ENCODE measurements around the gene RASSF8.

The RASSF8 gene

DNA sequence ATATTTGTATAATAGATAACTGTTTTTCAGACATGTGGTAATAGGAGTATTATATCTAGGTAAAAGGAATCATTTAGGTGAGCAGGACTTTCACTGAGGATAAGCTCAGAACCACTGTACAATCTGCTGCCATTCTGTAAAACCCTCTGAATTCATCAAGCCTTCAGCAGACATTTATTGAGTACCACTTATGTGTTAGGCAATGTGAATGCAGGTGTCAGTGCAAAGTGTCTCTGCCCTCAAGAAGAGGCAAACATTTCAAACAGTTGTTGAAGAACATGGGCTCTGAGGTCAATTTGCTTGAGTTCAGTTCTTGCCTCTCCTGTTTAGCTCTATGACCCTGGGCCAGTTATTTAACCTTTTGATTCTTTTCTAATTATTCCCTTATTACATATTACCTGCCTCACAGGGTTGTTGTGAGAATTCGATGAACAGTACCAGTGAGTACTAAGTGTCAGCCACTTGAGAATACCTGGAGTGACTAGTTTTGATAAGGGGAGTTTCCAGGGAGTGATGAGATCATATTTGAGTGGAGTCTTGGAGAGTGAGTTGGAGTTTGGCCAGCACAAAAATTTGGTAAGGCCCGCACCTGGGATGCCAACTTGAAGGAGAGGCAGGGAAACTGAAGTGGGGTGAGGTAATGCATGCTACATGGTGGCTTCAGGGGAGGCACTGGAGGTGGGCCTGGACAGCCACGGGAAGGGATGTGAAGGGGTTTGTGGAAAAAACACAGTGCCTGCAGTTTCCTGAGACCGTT lies 33.7 kb downstream of the RASSF8 start:
- peaks cover 33% of the 10 kb centered on the region for H3K4me1 ChIP-seq (ENCODE audit: control insufficient read depth, insufficient read depth, low read length, poor library complexity, severe bottlenecking)
- H3K27ac ChIP-seq (ENCODE audit: low read depth, low read length, severe bottlenecking): no peak overlapping the region
- no peaks in the 10 kb centered on the region for H3K9me3 ChIP-seq (ENCODE audit: control insufficient read depth, low read length)
- WGBS, 2 experiments (ENCODE audit: insufficient coverage in 2 of 2): 77 to 79% methylated on average over 1 to 4 of the region's 4 CpGs
- H3K4me3 ChIP-seq (ENCODE audit: extremely low read depth, insufficient read depth, low read length, poor library complexity, severe bottlenecking): no peak overlapping the region
- no peaks in the 10 kb centered on the region for H3K36me3 ChIP-seq (ENCODE audit: control insufficient read depth, insufficient read depth, low read length)

DNA sequence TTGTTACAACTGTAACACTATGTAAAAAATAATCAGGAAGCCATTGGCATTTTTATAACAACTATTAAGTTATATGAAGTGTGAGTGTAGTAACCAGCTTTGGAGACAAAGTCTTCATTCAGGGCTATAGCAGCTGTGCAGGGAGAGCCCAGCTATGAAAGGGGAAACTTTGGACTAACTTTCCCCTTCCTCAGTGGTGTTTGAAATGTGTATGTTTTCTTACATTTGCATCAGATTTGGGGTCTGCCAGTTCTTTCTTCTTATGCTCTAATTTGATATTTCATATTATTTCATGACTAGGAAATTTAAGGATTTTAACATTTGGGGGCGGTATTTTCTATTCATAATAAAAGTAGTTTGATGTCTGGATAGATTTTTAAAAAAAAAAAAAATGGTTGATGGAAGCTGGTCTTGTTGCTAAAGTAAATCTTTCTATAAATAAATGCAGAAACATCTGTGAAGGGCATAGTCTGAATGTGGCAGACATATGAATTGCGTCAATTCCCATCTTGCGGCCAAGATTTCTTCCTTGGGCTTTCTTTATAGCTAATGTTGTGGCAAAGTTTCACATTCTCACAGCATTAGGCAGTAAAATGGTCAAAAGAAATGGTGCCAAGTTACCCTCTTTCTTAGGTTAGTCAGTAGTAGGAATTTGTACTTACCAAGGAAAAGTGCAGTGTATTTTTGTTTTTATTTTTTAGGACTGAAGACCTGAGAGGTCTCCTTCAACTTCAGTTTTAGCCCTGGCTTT lies 35.6 kb downstream of the RASSF8 start:
- Histone ChIP-seq H3K27ac (ENCODE audit: low read depth, low read length, severe bottlenecking) (no peak overlapping the region), H3K9me3 (ENCODE audit: control insufficient read depth, low read length) (no peaks in the 10 kb centered on the region), H3K4me3 (ENCODE audit: extremely low read depth, insufficient read depth, low read length, poor library complexity, severe bottlenecking) (no peak overlapping the region), H3K36me3 (ENCODE audit: control insufficient read depth, insufficient read depth, low read length) (no peaks in the 10 kb centered on the region), H3K4me1 (ENCODE audit: control insufficient read depth, insufficient read depth, low read length, poor library complexity, severe bottlenecking) (peaks cover 29% of the 10 kb centered on the region)
- 86 to 92% methylated on average over 2 of the region's 3 CpGs for WGBS, 2 experiments (ENCODE audit: insufficient coverage in 2 of 2)

DNA sequence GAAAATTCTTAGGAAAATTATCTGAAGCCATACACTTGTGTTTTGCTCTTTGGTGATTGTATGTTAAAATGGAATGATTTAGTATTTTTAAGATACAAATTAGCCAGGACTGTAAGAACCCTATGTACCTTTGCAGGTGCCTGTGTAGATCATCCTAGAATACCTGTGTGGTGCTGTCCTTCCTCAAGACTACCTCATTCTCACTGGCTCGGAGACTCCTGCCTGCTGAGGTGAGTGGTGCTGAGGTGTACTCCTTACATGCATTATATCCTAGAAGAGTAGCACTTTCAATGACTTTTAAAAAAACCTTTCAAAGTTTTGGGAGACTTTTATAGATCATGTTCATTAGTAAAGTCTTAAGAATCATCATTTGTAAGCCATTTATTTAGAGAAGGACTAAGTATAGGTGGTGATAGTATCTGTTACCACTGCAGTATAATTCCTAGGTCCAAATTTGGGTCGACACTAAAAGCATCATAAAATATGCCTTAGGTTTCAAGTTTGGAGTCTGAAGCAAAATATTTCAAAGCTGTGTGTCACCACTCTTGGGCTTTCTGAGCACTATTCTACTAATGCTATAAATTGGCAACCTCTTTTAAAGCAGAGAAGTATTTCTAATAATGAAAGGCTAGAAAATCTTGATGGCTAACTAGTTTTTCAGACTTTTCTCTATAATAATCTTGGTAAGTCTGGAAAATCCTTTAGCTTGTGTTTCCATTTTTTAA lies 36.6 kb downstream of the RASSF8 start:
- Histone ChIP-seq H3K4me1 (ENCODE audit: control insufficient read depth, insufficient read depth, low read length, poor library complexity, severe bottlenecking) (peaks cover 29% of the 10 kb centered on the region), H3K9me3 (ENCODE audit: control insufficient read depth, low read length) (no peaks in the 10 kb centered on the region)

DNA sequence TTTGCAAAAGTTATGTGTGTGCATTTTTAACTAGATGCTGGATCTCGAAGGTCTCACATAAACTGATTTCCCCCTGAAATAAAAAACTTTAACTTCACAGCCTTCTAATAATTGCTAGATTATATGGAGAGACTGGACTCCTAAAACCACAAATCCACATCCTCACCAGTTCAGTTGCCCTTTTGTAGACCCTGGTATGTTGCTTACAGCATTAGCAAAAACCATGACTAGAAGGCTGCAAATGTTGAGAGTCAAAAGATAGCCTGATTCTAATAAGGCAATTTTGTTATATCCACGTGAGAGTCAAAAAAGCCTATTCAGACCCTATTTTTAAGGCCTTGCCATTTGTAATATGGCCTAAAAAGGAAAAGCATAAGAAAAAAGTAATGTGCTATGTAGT lies 37.4 kb downstream of the RASSF8 start:
- Histone ChIP-seq H3K27ac (ENCODE audit: low read depth, low read length, severe bottlenecking) (no peak overlapping the region), H3K9me3 (ENCODE audit: control insufficient read depth, low read length) (no peaks in the 10 kb centered on the region), H3K4me3 (ENCODE audit: extremely low read depth, insufficient read depth, low read length, poor library complexity, severe bottlenecking) (no peak overlapping the region), H3K36me3 (ENCODE audit: control insufficient read depth, insufficient read depth, low read length) (no peaks in the 10 kb centered on the region), H3K4me1 (ENCODE audit: control insufficient read depth, insufficient read depth, low read length, poor library complexity, severe bottlenecking) (peaks cover 29% of the 10 kb centered on the region)
- WGBS, 2 experiments (ENCODE audit: insufficient coverage in 2 of 2): 60% methylated on average over 1 of the region's 2 CpGs; no CpG with 5 or more reads in 1 of the 2 experiments

More for the DNA sequence above, 36.6 kb downstream of the RASSF8 start:
- Histone ChIP-seq H3K4me3 (ENCODE audit: extremely low read depth, insufficient read depth, low read length, poor library complexity, severe bottlenecking) (no peak overlapping the region), H3K36me3 (ENCODE audit: control insufficient read depth, insufficient read depth, low read length) (no peaks in the 10 kb centered on the region), H3K27ac (ENCODE audit: low read depth, low read length, severe bottlenecking) (no peak overlapping the region)
- WGBS, 2 experiments (ENCODE audit: insufficient coverage in 2 of 2): no CpG with 5 or more reads among the region's 2 CpGs

DNA sequence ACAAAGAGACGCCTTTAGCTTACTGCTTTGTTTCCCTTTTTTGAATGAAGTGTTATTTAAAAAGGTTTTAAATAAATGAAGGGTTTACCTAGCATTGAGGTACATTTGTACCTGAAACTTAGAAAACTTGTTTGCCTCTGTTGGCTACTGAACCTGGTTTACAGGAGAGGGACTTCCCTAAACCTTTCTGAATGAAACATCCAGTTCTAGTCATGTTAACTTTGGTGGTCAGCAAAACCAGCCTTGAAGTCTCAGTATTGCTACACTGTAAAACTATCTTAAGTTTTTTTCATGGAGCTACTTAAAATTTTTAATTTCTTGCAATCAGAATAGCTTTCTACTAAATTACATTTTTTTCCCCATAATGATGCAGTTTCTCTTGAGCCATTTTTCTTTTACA lies 38.2 kb downstream of the RASSF8 start:
- peaks cover 29% of the 10 kb centered on the region for H3K4me1 ChIP-seq (ENCODE audit: control insufficient read depth, insufficient read depth, low read length, poor library complexity, severe bottlenecking)

DNA sequence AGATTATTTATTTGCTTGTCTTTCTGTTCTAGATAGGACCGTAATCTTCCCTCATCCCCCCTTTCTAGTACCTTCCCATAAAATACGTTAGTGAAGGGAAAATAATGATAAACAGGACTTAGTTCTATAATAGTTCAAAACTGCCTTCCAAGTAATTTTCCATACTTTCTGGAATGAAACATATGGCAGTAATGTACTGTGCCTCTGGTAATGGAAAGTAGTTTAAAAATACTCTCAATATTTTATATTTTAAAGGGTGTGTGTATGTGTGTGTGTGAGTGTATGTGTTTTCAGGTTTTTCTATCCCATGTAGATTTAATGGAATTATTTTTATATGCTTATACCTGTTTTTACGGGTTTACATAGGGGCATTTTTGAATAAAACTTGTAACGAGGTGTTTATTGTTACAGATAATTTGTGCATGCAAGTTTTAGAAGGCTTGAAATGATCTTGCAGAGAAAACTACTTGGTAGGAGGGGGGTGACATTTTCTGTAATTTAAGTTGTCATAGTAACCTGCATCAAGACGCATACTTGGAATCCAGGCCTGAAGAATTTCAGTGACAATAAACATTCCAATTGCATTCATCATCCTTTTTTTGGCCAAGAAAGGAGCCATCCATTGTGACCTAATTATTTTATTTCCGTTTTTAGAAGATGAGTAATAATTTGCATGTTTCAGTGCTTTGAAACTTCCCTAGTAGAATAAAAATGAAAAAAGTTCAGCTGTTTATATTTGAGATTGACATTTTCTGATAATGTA lies 38.9 kb downstream of the RASSF8 start:
- Histone ChIP-seq H3K4me3 (ENCODE audit: extremely low read depth, insufficient read depth, low read length, poor library complexity, severe bottlenecking) (no peak overlapping the region), H3K9me3 (ENCODE audit: control insufficient read depth, low read length) (no peaks in the 10 kb centered on the region), H3K36me3 (ENCODE audit: control insufficient read depth, insufficient read depth, low read length) (peaks cover 5% of the 10 kb centered on the region), H3K27ac (ENCODE audit: low read depth, low read length, severe bottlenecking) (peak overlapping the region; percentile 86), H3K4me1 (ENCODE audit: control insufficient read depth, insufficient read depth, low read length, poor library complexity, severe bottlenecking) (peaks cover 29% of the 10 kb centered on the region)
- 33 to 60% methylated on average over 1 of the region's 6 CpGs for WGBS, 2 experiments (ENCODE audit: insufficient coverage in 2 of 2)

More for the DNA sequence above, 38.2 kb downstream of the RASSF8 start:
- Histone ChIP-seq H3K36me3 (ENCODE audit: control insufficient read depth, insufficient read depth, low read length) (peaks cover under 1% of the 10 kb centered on the region), H3K27ac (ENCODE audit: low read depth, low read length, severe bottlenecking) (peak overlapping the region; percentile 86), H3K4me3 (ENCODE audit: extremely low read depth, insufficient read depth, low read length, poor library complexity, severe bottlenecking) (no peak overlapping the region), H3K9me3 (ENCODE audit: control insufficient read depth, low read length) (no peaks in the 10 kb centered on the region)
- WGBS, 2 experiments (ENCODE audit: insufficient coverage in 2 of 2): 100% methylated on average over 1 of the region's 1 CpG

DNA sequence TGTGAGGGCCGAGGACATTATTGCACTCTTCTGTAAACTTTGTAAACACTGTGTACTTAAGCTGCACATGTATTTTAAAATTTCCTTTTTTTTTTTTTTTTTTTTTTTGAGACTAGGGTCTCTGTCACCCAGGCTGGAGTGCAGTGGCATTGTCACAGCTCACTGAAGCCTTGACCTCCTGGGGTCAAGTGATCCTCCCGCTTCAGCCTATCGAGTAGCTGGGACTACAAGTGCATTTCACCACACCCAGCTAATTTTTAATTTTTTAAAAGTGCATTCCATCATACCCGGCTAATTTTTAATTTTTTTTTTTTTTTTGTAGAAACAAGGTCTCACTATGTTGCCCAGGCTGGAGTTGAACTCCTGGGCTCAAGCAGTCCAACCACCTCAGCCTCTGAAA lies 42.4 kb downstream of the RASSF8 start:
- H3K4me3 ChIP-seq (ENCODE audit: extremely low read depth, insufficient read depth, low read length, poor library complexity, severe bottlenecking): no peak overlapping the region
- peaks cover 15% of the 10 kb centered on the region for H3K4me1 ChIP-seq (ENCODE audit: control insufficient read depth, insufficient read depth, low read length, poor library complexity, severe bottlenecking)
- WGBS, 2 experiments (ENCODE audit: insufficient coverage in 2 of 2): 100% methylated on average over 2 of the region's 4 CpGs; no CpG with 5 or more reads in 1 of the 2 experiments
- no peak overlapping the region for H3K27ac ChIP-seq (ENCODE audit: low read depth, low read length, severe bottlenecking)
- peaks cover 8% of the 10 kb centered on the region for H3K9me3 ChIP-seq (ENCODE audit: control insufficient read depth, low read length)
- peaks cover 9% of the 10 kb centered on the region for H3K36me3 ChIP-seq (ENCODE audit: control insufficient read depth, insufficient read depth, low read length)

DNA sequence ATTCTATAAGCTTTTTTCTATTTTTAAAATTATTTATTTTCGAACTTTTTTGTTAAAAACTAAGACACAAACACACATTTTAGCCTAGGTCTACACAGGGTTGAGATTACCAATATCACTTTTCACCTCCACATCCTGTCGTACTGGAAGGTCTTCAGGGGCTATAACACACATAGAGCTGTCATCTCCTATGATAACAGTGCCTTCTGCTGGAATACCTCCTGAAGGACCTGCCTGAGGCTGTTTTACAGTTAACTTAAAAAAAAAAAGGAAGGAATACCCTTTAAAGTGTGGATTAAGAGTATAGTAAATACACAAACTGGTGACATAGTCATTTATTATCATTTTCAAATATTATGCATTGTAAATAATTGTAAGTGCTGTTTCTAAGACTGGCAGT lies 43.0 kb downstream of the RASSF8 start:
- WGBS, 2 experiments (ENCODE audit: insufficient coverage in 2 of 2): 100% methylated on average over 1 of the region's 2 CpGs; no CpG with 5 or more reads in 1 of the 2 experiments
- peaks cover 8% of the 10 kb centered on the region for H3K9me3 ChIP-seq (ENCODE audit: control insufficient read depth, low read length)
- H3K36me3 ChIP-seq (ENCODE audit: control insufficient read depth, insufficient read depth, low read length): peaks cover 9% of the 10 kb centered on the region
- H3K27ac ChIP-seq (ENCODE audit: low read depth, low read length, severe bottlenecking): no peak overlapping the region
- peaks cover 9% of the 10 kb centered on the region for H3K4me1 ChIP-seq (ENCODE audit: control insufficient read depth, insufficient read depth, low read length, poor library complexity, severe bottlenecking)
- H3K4me3 ChIP-seq (ENCODE audit: extremely low read depth, insufficient read depth, low read length, poor library complexity, severe bottlenecking): no peak overlapping the region

DNA sequence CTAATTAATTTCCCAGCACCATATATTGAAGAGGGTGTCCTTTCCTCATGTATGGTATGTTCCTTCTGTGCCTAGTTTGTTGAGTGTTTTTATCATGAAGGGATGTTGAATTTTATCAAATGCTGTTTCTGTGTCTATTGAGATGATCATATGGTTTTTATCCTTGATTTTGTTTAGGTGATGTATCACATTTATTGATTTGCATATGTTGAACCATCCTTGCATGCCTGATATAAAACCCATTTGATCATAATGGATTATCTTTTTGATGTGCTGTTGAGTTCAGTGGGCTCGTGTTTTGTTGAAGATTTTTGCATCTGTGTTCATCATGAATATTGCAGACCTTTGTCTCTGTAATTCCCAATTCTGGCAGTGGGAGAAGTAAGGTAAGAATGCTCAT lies 44.6 kb downstream of the RASSF8 start:
- H3K4me3 ChIP-seq (ENCODE audit: extremely low read depth, insufficient read depth, low read length, poor library complexity, severe bottlenecking): no peak overlapping the region
- peaks cover 12% of the 10 kb centered on the region for H3K36me3 ChIP-seq (ENCODE audit: control insufficient read depth, insufficient read depth, low read length)
- H3K9me3 ChIP-seq (ENCODE audit: control insufficient read depth, low read length): peaks cover 8% of the 10 kb centered on the region
- no CpG with 5 or more reads among the region's 1 CpG for WGBS, 2 experiments (ENCODE audit: insufficient coverage in 2 of 2)
- H3K27ac ChIP-seq (ENCODE audit: low read depth, low read length, severe bottlenecking): no peak overlapping the region
- no peaks in the 10 kb centered on the region for H3K4me1 ChIP-seq (ENCODE audit: control insufficient read depth, insufficient read depth, low read length, poor library complexity, severe bottlenecking)

DNA sequence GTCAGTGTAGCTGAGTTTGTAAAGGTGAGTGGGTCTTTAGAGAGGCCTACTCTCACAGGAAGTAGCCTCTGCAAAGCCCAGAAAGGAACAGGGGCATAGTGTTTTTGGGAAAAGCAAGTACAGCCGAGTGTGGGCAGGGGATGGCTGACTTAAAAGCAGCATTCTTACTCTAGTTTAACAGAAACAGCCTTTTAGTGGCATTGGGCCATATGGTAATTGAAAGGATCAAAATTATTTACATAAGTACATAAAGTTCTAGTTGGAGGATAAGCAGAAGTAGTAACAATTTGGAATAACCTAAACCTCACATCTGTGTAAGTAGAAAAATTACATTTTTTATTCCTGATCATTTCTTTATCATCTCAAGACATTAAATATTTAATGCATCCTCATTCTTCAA lies 49.1 kb downstream of the RASSF8 start:
- H3K4me3 ChIP-seq (ENCODE audit: extremely low read depth, insufficient read depth, low read length, poor library complexity, severe bottlenecking): no peak overlapping the region
- no peaks in the 10 kb centered on the region for H3K4me1 ChIP-seq (ENCODE audit: control insufficient read depth, insufficient read depth, low read length, poor library complexity, severe bottlenecking)
- H3K9me3 ChIP-seq (ENCODE audit: control insufficient read depth, low read length): peaks cover 7% of the 10 kb centered on the region
- peaks cover 8% of the 10 kb centered on the region for H3K36me3 ChIP-seq (ENCODE audit: control insufficient read depth, insufficient read depth, low read length)
- no peak overlapping the region for H3K27ac ChIP-seq (ENCODE audit: low read depth, low read length, severe bottlenecking)
- no CpG with 5 or more reads among the region's 1 CpG for WGBS, 2 experiments (ENCODE audit: insufficient coverage in 2 of 2)

Measured in mesodermal cell (in vitro differentiated cells).